ENCODE results near the gene HNRNPLL. TPM values are rescaled to one million over a fixed set of nuclear protein-coding genes. Genes with fewer than 3 reads are reported as not detected.

HNRNPLL gene
- total RNA-seq, 2 experiments from 2014 or later, result 7.6 to 47.9 TPM

GRCh38 chr2:38600921-38601455 lies 1.7 kb downstream of the HNRNPLL start:
- Histone ChIP-seq H3K9me2 (ENCODE audit: insufficient read depth, low read length) (no peaks in the 10 kb centered on the region), H4K20me1 (ENCODE audit: insufficient read depth, low read length) (peaks cover 8% of the 10 kb centered on the region; the same call in 1 of the 2 replicates), H3K36me3 (ENCODE audit: insufficient read depth, low read length) (no peaks in the 10 kb centered on the region), H3K4me2 (ENCODE audit: low read length) (peak overlapping the region; percentile 83), H3K4me1 (ENCODE audit: insufficient read depth, low read length, poor library complexity, severe bottlenecking) (peaks cover 47% of the 10 kb centered on the region), H2AFZ (ENCODE audit: low read length) (no peak overlapping the region), H3K9me3 (ENCODE audit: low read length) (no peaks in the 10 kb centered on the region), H3K27ac (ENCODE audit: low read depth, low read length, poor library complexity, severe bottlenecking) (no peak overlapping the region), H3K4me3 (ENCODE audit: low read depth, low read length, poor library complexity, severe bottlenecking) (peak overlapping the region; percentile 81), H3K79me2 (ENCODE audit: insufficient read depth, low read depth, low read length) (peaks cover 26% of the 10 kb centered on the region; the same call in 1 of the 2 replicates)
- DNase-seq (ENCODE audit: low spot score), result no peak
- intact Hi-C loops (cut with micrococcal nuclease; ENCODE audit: unreplicated experiment), result loop anchor here (5.0 kb wide), 1 partner anchor 521 kb away; the partner anchor contains the start of gene SOS1
- TF ChIP-seq CTCF (conservative IDR thresholded peaks at IDR 0.05; ENCODE audit: low read length) (no peak), EZH2phosphoT487 (IDR thresholded peaks at IDR 0.05; ENCODE audit: borderline replicate concordance, low read depth, low read length) (no peak)
- no TSS peak for BruUV-seq (replicated peaks)
- ChIA-PET CTCF (ENCODE audit: unreplicated experiment) (interaction anchor here (0.7 kb wide), 1 partner anchor 151 kb away, joined by 3 read pairs; no protein-coding TSS in a partner anchor), POLR2A (interaction anchor here (0.7 to 2.3 kb wide), 13 partner anchors 17 to 225 kb away, joined by 3 to 8 read pairs (median 3); partner anchors contain the start of genes GALM and SRSF7)

- CTCF ChIA-PET (ENCODE audit: unreplicated experiment), result no interaction called here
- POLR2A ChIA-PET, result interaction anchor here (0.5 to 2.3 kb wide), 8 partner anchors 17 to 151 kb away, joined by 3 to 8 read pairs (median 4); partner anchors contain the start of gene SRSF7
Observed at GRCh38 chr2:38600242-38600891, 2.4 kb downstream of the HNRNPLL start.

More at GRCh38 chr2:38600242-38600891, 2.4 kb downstream of the HNRNPLL start:
- BruUV-seq (replicated peaks), result no TSS peak
- H3K36me3 ChIP-seq (ENCODE audit: insufficient read depth, low read length), result no peaks in the 10 kb centered on the region
- peaks cover 26% of the 10 kb centered on the region; the same call in 1 of the 2 replicates for H3K79me2 ChIP-seq (ENCODE audit: insufficient read depth, low read depth, low read length)
- intact Hi-C loops (cut with micrococcal nuclease; ENCODE audit: unreplicated experiment), result loop anchor here (5.0 kb wide), 1 partner anchor 522 kb away; the partner anchor contains the start of gene SOS1
- H3K9me3 ChIP-seq (ENCODE audit: low read length), result no peaks in the 10 kb centered on the region
- peaks cover 43% of the 10 kb centered on the region for H3K4me1 ChIP-seq (ENCODE audit: insufficient read depth, low read length, poor library complexity, severe bottlenecking)
- peaks cover 8% of the 10 kb centered on the region; the same call in 1 of the 2 replicates for H4K20me1 ChIP-seq (ENCODE audit: insufficient read depth, low read length)
- H3K4me3 ChIP-seq (ENCODE audit: low read depth, low read length, poor library complexity, severe bottlenecking), result no peak overlapping the region
- H3K4me2 ChIP-seq (ENCODE audit: low read length), result peak overlapping the region; percentile 83
- no peak overlapping the region for H2AFZ ChIP-seq (ENCODE audit: low read length)
- TF ChIP-seq CTCF (conservative IDR thresholded peaks at IDR 0.05; ENCODE audit: low read length), result no peak
- no peak for TF ChIP-seq EZH2phosphoT487 (IDR thresholded peaks at IDR 0.05; ENCODE audit: borderline replicate concordance, low read depth, low read length)
- no peak overlapping the region for H3K27ac ChIP-seq (ENCODE audit: low read depth, low read length, poor library complexity, severe bottlenecking)
- H3K9me2 ChIP-seq (ENCODE audit: insufficient read depth, low read length), result no peaks in the 10 kb centered on the region
- DNase-seq (ENCODE audit: low spot score), result no peak
